Astrocyte of the spinal cord (primary cell): Measurements from ENCODE around the gene CENPT.

Source experiments
- DNase-seq: peaks from one replicate; pipeline ENCODE4 v3.0.0; 2011; ENCODE audit warnings: low read depth, low spot score
- H3K4me3 ChIP-seq: 2 replicates; pipeline ENCODE4 v1.5.1; 2011; ENCODE audit warnings: low read depth, mild to moderate bottlenecking, low read length, moderate library complexity
- CTCF ChIP-seq: IDR thresholded peaks from 2 replicates; pipeline ENCODE4 v1.5.1; 2012; ENCODE audit warnings: low read depth, mild to moderate bottlenecking, low read length, inconsistent platforms
- in situ Hi-C: cut with HindIII; loops from 2 replicates; pipeline ENCODE4 v1.10.0; 2017; ENCODE audit warnings: low sequenced_read_pairs

The CENPT gene

GRCh38 chr16:67822511-67822910, 25.0 kb downstream of the CENPT start:
- in situ Hi-C loops, result no loop called here
- no peak overlapping the region for H3K4me3 ChIP-seq
- DNase-seq, result no peak
- TF ChIP-seq CTCF, result no peak

GRCh38 chr16:67820608-67821259, 26.8 kb downstream of the CENPT start:
- DNase-seq, result no peak
- TF ChIP-seq CTCF, result no peak
- H3K4me3 ChIP-seq, result no peak overlapping the region
- in situ Hi-C loops, result no loop called here

- no peak overlapping the region for H3K4me3 ChIP-seq
- in situ Hi-C loops, result no loop called here
- DNase-seq, result no peak
- no peak for TF ChIP-seq CTCF
Observed at GRCh38 chr16:67814567-67814966, 32.9 kb downstream of the CENPT start.

- no peak overlapping the region for H3K4me3 ChIP-seq
- TF ChIP-seq CTCF, result no peak
- in situ Hi-C loops, result no loop called here
- DNase-seq, result no peak
Observed at GRCh38 chr16:67811899-67812298, 35.6 kb downstream of the CENPT start.

GRCh38 chr16:67807148-67807682, 40.3 kb downstream of the CENPT start:
- peak; percentile 11 for TF ChIP-seq CTCF
- DNase-seq, result no peak
- H3K4me3 ChIP-seq, result peak overlapping the region; percentile 97
- in situ Hi-C loops, result no loop called here

- in situ Hi-C loops, result no loop called here
- no peak for TF ChIP-seq CTCF
- H3K4me3 ChIP-seq, result peak within 1 kb of the TSS; percentile 97
- DNase-seq, result peak; percentile 99
Observed at GRCh38 chr16:67806428-67807147, 40.9 kb downstream of the CENPT start, which contains the start of the genes RANBP10 and TSNAXIP1. Gene RANBP10 (minus strand): TSS chr16:67806560. CDS start chr16:67806536, 24 bp downstream. Gene TSNAXIP1 (plus strand): TSS chr16:67806889. CDS start chr16:67807150, 261 bp downstream.
